ENCODE results near the gene ST3GAL3. TPM values are rescaled to one million over a fixed set of nuclear protein-coding genes. Genes with fewer than 3 reads are reported as not detected.

Gene ST3GAL3
- total RNA-seq, 1 experiment from 2014 or later: 8.6 TPM

GRCh38 chr1:43836267-43836951 lies 129.1 kb downstream of the ST3GAL3 start (continued):
- TF ChIP-seq CTCF (IDR thresholded peaks at IDR 0.05) (no peak), PREB (CRISPR knock-in tag; IDR thresholded peaks at IDR 0.05; ENCODE audit: borderline replicate concordance) (no peak), JAZF1 (CRISPR knock-in tag; IDR thresholded peaks at IDR 0.05) (no peak), NFE2L1 (CRISPR knock-in tag; IDR thresholded peaks at IDR 0.05) (no peak), FOXP1 (CRISPR knock-in tag; IDR thresholded peaks at IDR 0.05; ENCODE audit: borderline replicate concordance) (no peak), SP1 (CRISPR knock-in tag; conservative IDR thresholded peaks at IDR 0.05) (no peak), ATF3 (CRISPR knock-in tag; conservative IDR thresholded peaks at IDR 0.05) (no peak), ZNF416 (CRISPR knock-in tag; IDR thresholded peaks at IDR 0.05) (no peak), SOX15 (CRISPR knock-in tag; IDR thresholded peaks at IDR 0.05) (no peak), NFATC4 (CRISPR knock-in tag; IDR thresholded peaks at IDR 0.05) (no peak)

GRCh38 chr1:43839056-43839455 lies 131.7 kb downstream of the ST3GAL3 start:
- H3K9me3 Mint-ChIP-seq: peaks cover 20% of the 10 kb centered on the region
- TF ChIP-seq SP1 (CRISPR knock-in tag; conservative IDR thresholded peaks at IDR 0.05) (no peak), HMGXB4 (CRISPR knock-in tag; IDR thresholded peaks at IDR 0.05) (no peak), NR1H2 (CRISPR knock-in tag; IDR thresholded peaks at IDR 0.05) (no peak), ZNF512 (CRISPR knock-in tag; IDR thresholded peaks at IDR 0.05; ENCODE audit: borderline replicate concordance) (no peak)
- no peak overlapping the region for H3K4me3 Mint-ChIP-seq
- peaks cover 24% of the 10 kb centered on the region for H3K36me3 Mint-ChIP-seq
- peaks cover 74% of the 10 kb centered on the region for H3K4me1 Mint-ChIP-seq
- H3K27me3 Mint-ChIP-seq (ENCODE audit: low read depth): peaks cover 3% of the 10 kb centered on the region; the same call in 1 of the 2 replicates
- DNase-seq (ENCODE audit: low spot score): no peak
- CTCF ChIA-PET: interaction anchor here (0.9 to 2.7 kb wide), 4 partner anchors 60 to 95 kb away, joined by 3 to 27 read pairs (median 6); partner anchors contain the start of gene ARTN
- POLR2A ChIA-PET: no interaction called here
- H3K27ac Mint-ChIP-seq: peak overlapping the region; percentile 55; the same call in 1 of the 2 replicates
- no peak for ATAC-seq

GRCh38 chr1:43841321-43842174 lies 134.2 kb downstream of the ST3GAL3 start:
- Mint-ChIP-seq H3K9me3 (peaks cover 20% of the 10 kb centered on the region), H3K4me1 (peaks cover 49% of the 10 kb centered on the region), H3K36me3 (peaks cover 24% of the 10 kb centered on the region), H3K27ac (peak overlapping the region; percentile 86), H3K27me3 (ENCODE audit: low read depth) (peaks cover 3% of the 10 kb centered on the region; the same call in 1 of the 2 replicates), H3K4me3 (peak overlapping the region; percentile 3)
- ChIA-PET POLR2A (interaction anchor here (0.6 kb wide), 1 partner anchor 40 kb away, joined by 3 read pairs; no protein-coding TSS in a partner anchor), CTCF (interaction anchor here (0.6 to 2.6 kb wide), 4 partner anchors 20 to 93 kb away, joined by 3 to 22 read pairs (median 12); no protein-coding TSS in a partner anchor)
- DNase-seq (ENCODE audit: low spot score) (no peak), ATAC-seq (peak; percentile 69)
- no peak for TF ChIP-seq NFE2L1 (CRISPR knock-in tag; IDR thresholded peaks at IDR 0.05)
- no peak for TF ChIP-seq ZNF532 (CRISPR knock-in tag; IDR thresholded peaks at IDR 0.05; ENCODE audit: borderline replicate concordance)
- TF ChIP-seq MAX (CRISPR knock-in tag; IDR thresholded peaks at IDR 0.05): no peak
- no peak for TF ChIP-seq EMX1 (CRISPR knock-in tag; IDR thresholded peaks at IDR 0.05)
- no peak for TF ChIP-seq MYBL2 (CRISPR knock-in tag; IDR thresholded peaks at IDR 0.05)
- TF ChIP-seq ZBTB21 (CRISPR knock-in tag; IDR thresholded peaks at IDR 0.05; ENCODE audit: borderline replicate concordance): no peak
- no peak for TF ChIP-seq ZNF396 (CRISPR knock-in tag; IDR thresholded peaks at IDR 0.05; ENCODE audit: borderline replicate concordance)
- TF ChIP-seq JAZF1 (CRISPR knock-in tag; IDR thresholded peaks at IDR 0.05): no peak

Measured in WTC11 (cell line).